Measurements from ENCODE around the gene VEZF1. TPM values are rescaled to one million over a fixed set of nuclear protein-coding genes. Genes with fewer than 3 reads are reported as not detected.

The VEZF1 gene
- total and polyA plus RNA-seq, 2 donors (not counting 1 experiment from before 2014, with no cell fraction given) = 14.7 to 75.9 TPM

- 100% methylated on average over 5 of the region's 9 CpGs for WGBS (ENCODE audit: insufficient coverage)
- H3K79me2 ChIP-seq (ENCODE audit: control insufficient read depth, insufficient read depth, low read length) = no peaks in the 10 kb centered on the region
- no peak for ATAC-seq (ENCODE audit: low read depth)
- H3K9me3 Mint-ChIP-seq (ENCODE audit: insufficient read depth) = no peaks in the 10 kb centered on the region
- H3K4me1 Mint-ChIP-seq = no peaks in the 10 kb centered on the region
- CTCF ChIA-PET = no interaction called here
- no peaks in the 10 kb centered on the region for H3K36me3 ChIP-seq (replicated peaks in 1 of 2; ENCODE audit: control extremely low read depth in 1 of 2, control insufficient read depth in 1 of 2, extremely low read depth in 1 of 2, insufficient read depth in 2 of 2, low read length in 1 of 2)
- DNase-seq = no peak
- H4K20me1 ChIP-seq (ENCODE audit: control insufficient read depth, insufficient read depth, low read length, poor library complexity, severe bottlenecking) = no peaks in the 10 kb centered on the region
- no peak overlapping the region for H3K4me2 ChIP-seq (replicated peaks; ENCODE audit: low read depth, low read length, poor library complexity, severe bottlenecking)
- no peak overlapping the region for H2AFZ ChIP-seq (ENCODE audit: insufficient read depth, low read depth, low read length, poor library complexity, severe bottlenecking)
- no peak overlapping the region for H3K9ac ChIP-seq (ENCODE audit: low read length)
- POLR2A ChIA-PET = interaction anchor here (0.7 kb wide), 1 partner anchor 11 kb away, joined by 6 read pairs; no protein-coding TSS in a partner anchor
- no peaks in the 10 kb centered on the region for H3K9me3 ChIP-seq (ENCODE audit: control extremely low read depth in 1 of 3, control insufficient read depth in 2 of 3, insufficient read depth in 1 of 3, low read length in 2 of 3)
- H3K4me3 Mint-ChIP-seq = no peak overlapping the region
- H3K4me3 ChIP-seq (ENCODE audit: control extremely low read depth in 1 of 5, extremely low read depth in 1 of 5, insufficient read depth in 1 of 5, low read depth in 2 of 5, low read length in 4 of 5) = no peak overlapping the region
- no peaks in the 10 kb centered on the region for H3K4me1 ChIP-seq (ENCODE audit: control insufficient read depth in 2 of 2, insufficient read depth in 2 of 2, low read length in 2 of 2)
- peaks cover 0 to 8% (median 1%) of the 10 kb centered on the region in 4 experiments for H3K27me3 ChIP-seq (replicated peaks in 1 of 4; ENCODE audit: control extremely low read depth in 1 of 4, control insufficient read depth in 3 of 4, insufficient read depth in 4 of 4, low read length in 3 of 4)
- TF ChIP-seq CTCF (IDR thresholded peaks at IDR 0.05) = no peak
- TF ChIP-seq EZH2 (IDR thresholded peaks at IDR 0.05; ENCODE audit: borderline replicate concordance, insufficient read depth, low read depth, low read length, poor library complexity, severe bottlenecking) = no peak
- peaks cover 20% of the 10 kb centered on the region for H3K27me3 Mint-ChIP-seq
- H3K27ac ChIP-seq (ENCODE audit: low read length in 2 of 2) = no peak overlapping the region
- H3K27ac Mint-ChIP-seq = no peak overlapping the region
- intact Hi-C loops (cut with micrococcal nuclease) = no loop called here
These were observed 32.3 kb upstream of the VEZF1 start for GRCh38 chr17:58020401-58020800.

GRCh38 chr17:58019521-58019920, 31.5 kb upstream of the VEZF1 start:
- no peak overlapping the region for H3K9ac ChIP-seq (ENCODE audit: low read length)
- Mint-ChIP-seq H3K9me3 (ENCODE audit: insufficient read depth) (no peaks in the 10 kb centered on the region), H3K4me1 (no peaks in the 10 kb centered on the region), H3K4me3 (no peak overlapping the region), H3K27ac (no peak overlapping the region), H3K27me3 (peaks cover 20% of the 10 kb centered on the region)
- no peak overlapping the region for H2AFZ ChIP-seq (ENCODE audit: insufficient read depth, low read depth, low read length, poor library complexity, severe bottlenecking)
- TF ChIP-seq CTCF (IDR thresholded peaks at IDR 0.05) (no peak), EZH2 (IDR thresholded peaks at IDR 0.05; ENCODE audit: borderline replicate concordance, insufficient read depth, low read depth, low read length, poor library complexity, severe bottlenecking) (no peak)
- DNase-seq (no peak), ATAC-seq (ENCODE audit: low read depth) (no peak)
- no peaks in the 10 kb centered on the region for H3K79me2 ChIP-seq (ENCODE audit: control insufficient read depth, insufficient read depth, low read length)
- H3K4me1 ChIP-seq (ENCODE audit: control insufficient read depth in 2 of 2, insufficient read depth in 2 of 2, low read length in 2 of 2) = no peaks in the 10 kb centered on the region
- H3K27ac ChIP-seq (ENCODE audit: low read length in 2 of 2) = no peak overlapping the region
- ChIA-PET CTCF (no interaction called here), POLR2A (interaction anchor here (0.7 kb wide), 1 partner anchor 189 kb away, joined by 4 read pairs; no protein-coding TSS in a partner anchor)
- no peak overlapping the region for H3K4me3 ChIP-seq (ENCODE audit: control extremely low read depth in 1 of 5, extremely low read depth in 1 of 5, insufficient read depth in 1 of 5, low read depth in 2 of 5, low read length in 4 of 5)
- intact Hi-C loops (cut with micrococcal nuclease) = no loop called here
- no peaks in the 10 kb centered on the region for H3K9me3 ChIP-seq (ENCODE audit: control extremely low read depth in 1 of 3, control insufficient read depth in 2 of 3, insufficient read depth in 1 of 3, low read length in 2 of 3)
- no peaks in the 10 kb centered on the region for H4K20me1 ChIP-seq (ENCODE audit: control insufficient read depth, insufficient read depth, low read length, poor library complexity, severe bottlenecking)
- no peak overlapping the region for H3K4me2 ChIP-seq (replicated peaks; ENCODE audit: low read depth, low read length, poor library complexity, severe bottlenecking)
- no peaks in the 10 kb centered on the region for H3K36me3 ChIP-seq (replicated peaks in 1 of 2; ENCODE audit: control extremely low read depth in 1 of 2, control insufficient read depth in 1 of 2, extremely low read depth in 1 of 2, insufficient read depth in 2 of 2, low read length in 1 of 2)
- H3K27me3 ChIP-seq (replicated peaks in 1 of 4; ENCODE audit: control extremely low read depth in 1 of 4, control insufficient read depth in 3 of 4, insufficient read depth in 4 of 4, low read length in 3 of 4) = peaks cover 0 to 6% (median 1%) of the 10 kb centered on the region in 4 experiments

All from B cell (primary cell).